Cerebellar cortex (tissue), 1 donor: ENCODE measurements around the gene ADAMTS4.

Experiments used
- DNase-seq: peaks from one replicate; pipeline ENCODE4 v3.0.0-alpha.2; 2015; ENCODE audit warnings: low spot score

ADAMTS4 gene

GRCh38 chr1:161219078-161219892, 20.4 kb upstream of the ADAMTS4 start:
- no peak for DNase-seq

DNA sequence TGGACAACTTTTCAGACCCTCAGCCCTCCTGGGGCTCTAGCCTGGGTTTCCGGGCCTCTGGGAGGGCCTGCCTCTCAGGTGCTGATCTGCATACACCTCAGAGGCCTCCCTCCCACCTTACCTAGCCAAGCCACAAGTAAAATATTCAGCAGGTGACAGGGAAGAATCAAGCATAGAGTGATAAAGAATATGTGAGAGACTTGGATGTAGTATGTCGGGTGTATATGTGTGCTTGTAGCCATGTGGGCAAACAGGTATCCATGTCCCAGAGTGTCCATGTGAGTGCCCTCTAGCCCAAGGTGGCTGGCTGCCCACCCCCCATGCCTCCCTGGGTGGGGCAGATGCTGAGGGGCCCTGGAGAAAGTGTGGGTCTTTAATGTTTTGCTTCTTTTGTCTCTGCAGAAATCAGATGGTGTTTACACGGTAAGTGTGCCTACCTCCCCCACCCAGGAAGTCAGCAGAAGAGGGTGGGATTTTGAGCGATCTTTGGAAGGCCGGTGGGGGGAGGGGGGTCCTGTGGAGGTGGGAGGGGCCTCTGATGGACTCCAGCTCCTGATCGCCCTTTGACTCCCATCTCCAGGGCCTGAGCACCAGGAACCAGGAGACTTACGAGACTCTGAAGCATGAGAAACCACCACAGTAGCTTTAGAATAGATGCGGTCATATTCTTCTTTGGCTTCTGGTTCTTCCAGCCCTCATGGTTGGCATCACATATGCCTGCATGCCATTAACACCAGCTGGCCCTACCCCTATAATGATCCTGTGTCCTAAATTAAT, 19.6 kb upstream of the ADAMTS4 start:
- no peak for DNase-seq

DNA sequence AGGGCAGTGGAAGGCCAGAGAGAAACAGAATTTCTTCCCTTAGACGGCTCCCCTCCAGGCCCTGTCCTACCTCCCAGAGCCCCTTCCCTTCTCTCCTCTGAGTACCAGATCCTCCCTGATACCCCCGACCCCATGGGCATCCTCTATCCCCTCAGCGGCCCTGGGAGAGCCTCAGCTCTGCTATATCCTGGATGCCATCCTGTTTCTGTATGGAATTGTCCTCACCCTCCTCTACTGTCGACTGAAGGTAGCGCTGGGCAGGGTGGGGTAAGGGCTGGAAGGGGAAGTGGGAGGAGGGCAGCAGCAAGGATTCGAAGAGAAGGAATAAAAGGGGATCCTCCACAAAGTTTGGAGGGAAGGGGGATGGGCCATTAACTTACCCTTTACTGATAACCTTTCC, 19.0 kb upstream of the ADAMTS4 start:
- no peak for DNase-seq

GRCh38 chr1:161216945-161217712, 18.3 kb upstream of the ADAMTS4 start:
- no peak for DNase-seq

GRCh38 chr1:161215076-161215475, 16.2 kb upstream of the ADAMTS4 start, which contains the start of gene FCER1G:
FCER1G (plus strand) TSS chr1:161215295; CDS start chr1:161215322, 27 bp downstream.
- DNase-seq: no peak

DNA sequence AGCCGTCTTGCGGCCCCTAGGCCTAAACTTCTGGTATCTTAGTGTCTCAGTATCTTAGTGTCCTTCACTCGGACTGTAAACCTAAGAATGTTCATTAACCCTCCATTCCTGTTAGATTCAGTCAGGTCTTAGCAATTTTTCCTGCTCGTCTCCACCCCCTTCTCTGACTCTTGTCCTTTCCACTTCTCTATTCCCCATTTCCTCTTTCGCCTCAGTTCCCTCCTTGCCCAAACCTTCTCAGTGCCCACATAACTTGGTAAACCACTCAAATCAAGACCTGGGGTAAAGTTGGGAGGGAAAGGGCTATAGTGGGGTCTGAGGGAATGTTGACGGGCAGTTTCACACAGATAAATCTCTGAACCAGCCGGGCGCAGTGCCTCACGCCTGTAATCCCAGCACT, 15.5 kb upstream of the ADAMTS4 start:
- DNase-seq: no peak

- peak; percentile 82 for DNase-seq
These were observed 11.0 kb upstream of the ADAMTS4 start for GRCh38 chr1:161209790-161210409.

DNA sequence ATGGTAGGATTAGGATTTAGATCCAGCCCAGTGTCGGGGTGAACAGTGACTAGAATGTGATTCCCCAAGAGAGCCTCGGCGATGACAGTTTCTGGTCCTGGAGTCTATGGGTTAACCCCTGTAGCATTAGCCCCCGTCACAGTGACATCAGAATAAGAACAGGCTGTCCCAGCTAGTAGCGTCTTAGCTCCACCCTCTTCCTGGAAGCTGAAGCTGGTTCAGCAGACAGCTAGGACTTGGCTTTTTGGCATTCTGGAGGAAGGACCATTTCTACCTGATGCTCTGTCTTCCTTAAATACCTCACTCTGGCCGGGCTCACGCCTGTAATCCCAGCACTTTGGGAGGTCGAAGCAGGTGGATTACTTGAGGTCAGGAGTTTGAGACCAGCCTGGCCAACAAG, 8.3 kb upstream of the ADAMTS4 start:
- no peak for DNase-seq

- no peak for DNase-seq
These were observed 7.7 kb upstream of the ADAMTS4 start for GRCh38 chr1:161206411-161207140.

- DNase-seq: peak; percentile 100
These were observed 3.2 kb upstream of the ADAMTS4 start, which contains the start of gene NDUFS2 for GRCh38 chr1:161201836-161202712. NDUFS2 (plus strand) TSS chr1:161202367; CDS start chr1:161202386, 19 bp downstream.

- DNase-seq: no peak
These were observed 2.4 kb upstream of the ADAMTS4 start for GRCh38 chr1:161200992-161201835.

GRCh38 chr1:161200421-161200991, 1.7 kb upstream of the ADAMTS4 start:
- DNase-seq: no peak

DNA sequence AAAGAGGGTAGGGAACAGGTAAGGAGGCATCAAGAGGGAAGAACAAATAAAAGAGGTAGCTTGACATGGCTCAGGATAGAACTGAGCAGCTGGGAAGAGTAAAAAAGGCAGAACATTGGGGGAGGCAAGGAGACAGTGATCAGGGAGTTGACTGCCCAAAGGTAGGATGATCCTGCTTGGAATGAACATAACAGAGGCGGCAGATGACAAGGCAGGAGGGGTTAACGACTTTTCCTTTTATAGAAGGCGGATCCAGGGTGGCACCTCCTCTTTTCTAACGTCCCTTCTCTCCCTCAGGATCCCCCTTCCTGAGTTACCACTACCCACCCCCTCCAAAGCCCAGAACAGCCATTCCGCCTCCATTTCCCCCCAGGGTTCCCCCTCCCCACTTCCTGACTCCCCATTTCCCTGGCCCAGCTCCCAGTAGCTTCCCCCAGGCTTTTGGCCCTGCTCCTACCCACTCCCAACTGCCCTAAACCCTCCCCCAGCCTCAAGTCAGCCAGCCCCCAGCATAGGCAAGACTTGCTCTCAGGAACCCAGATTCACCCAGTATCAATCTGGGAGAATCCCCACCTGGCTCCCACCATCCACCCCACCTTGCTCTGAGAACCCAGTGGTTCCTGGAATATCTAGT, 769 bp upstream of the ADAMTS4 start:
- DNase-seq: no peak

DNA sequence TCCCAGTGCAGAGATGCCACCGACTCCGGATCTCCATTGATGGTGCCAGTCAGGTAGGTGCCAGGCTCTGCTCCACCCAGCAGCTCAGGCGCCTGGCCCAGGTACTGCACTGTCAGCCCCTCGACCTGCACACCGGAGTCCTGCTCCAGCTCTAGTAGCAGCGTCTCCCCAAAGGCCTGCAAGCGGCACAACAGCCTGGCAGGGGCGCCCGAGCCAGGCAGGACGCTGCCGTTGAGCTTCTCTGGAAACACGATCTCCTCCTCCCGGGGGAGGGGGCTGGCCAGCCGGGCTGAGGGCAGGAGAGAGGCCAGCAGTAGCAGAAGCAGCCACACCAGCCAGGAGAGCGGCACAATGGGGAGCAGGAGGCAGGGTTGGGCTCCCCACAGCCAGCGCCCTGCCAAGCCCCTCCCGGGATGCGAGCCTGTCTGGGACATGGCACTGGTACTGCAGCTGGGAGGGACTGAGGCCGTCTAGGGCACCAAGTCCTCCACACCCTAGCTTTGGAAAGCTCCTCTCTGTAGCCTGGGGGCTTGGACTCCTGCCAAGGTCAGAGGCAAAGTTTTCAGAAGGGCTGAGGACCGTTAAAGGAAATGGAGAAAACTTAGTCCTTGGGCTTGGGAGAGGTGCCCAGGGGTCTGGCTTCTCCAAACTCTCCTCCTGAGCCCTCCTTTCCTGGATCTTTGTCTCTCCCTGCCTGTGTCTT, 509 bp downstream of the ADAMTS4 start:
- DNase-seq: no peak

DNA sequence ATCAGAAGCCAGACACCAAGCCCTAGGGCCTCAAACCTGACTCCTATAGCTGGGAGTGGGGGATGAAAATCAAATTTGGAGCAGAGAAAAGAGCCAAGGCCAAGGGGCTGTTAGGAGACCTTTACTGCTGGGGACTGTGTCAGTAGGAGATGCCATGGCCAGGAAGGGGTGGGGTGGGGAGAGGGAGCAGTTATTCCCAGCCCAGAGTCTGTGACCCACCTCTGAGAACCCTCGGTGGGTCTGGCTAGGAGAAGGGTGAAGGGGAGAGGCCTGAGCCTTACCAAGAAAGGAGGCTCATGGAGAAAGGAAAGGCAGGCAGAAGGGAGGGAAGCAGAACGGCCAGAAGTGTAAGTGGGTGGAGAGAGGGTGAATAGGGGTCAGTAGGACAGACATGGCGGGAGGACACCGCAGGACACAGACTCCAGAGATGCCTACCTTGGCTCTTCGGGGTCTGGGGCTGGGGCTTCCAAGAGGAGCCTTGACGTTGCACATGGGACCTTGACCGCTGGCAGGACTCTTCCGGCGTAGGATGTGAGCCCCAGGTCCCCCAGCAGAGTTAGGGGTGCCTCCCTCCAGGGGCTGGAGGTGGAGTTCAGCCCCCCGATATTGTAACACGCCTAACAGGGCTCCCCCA, 1.2 kb downstream of the ADAMTS4 start:
- no peak for DNase-seq

DNA sequence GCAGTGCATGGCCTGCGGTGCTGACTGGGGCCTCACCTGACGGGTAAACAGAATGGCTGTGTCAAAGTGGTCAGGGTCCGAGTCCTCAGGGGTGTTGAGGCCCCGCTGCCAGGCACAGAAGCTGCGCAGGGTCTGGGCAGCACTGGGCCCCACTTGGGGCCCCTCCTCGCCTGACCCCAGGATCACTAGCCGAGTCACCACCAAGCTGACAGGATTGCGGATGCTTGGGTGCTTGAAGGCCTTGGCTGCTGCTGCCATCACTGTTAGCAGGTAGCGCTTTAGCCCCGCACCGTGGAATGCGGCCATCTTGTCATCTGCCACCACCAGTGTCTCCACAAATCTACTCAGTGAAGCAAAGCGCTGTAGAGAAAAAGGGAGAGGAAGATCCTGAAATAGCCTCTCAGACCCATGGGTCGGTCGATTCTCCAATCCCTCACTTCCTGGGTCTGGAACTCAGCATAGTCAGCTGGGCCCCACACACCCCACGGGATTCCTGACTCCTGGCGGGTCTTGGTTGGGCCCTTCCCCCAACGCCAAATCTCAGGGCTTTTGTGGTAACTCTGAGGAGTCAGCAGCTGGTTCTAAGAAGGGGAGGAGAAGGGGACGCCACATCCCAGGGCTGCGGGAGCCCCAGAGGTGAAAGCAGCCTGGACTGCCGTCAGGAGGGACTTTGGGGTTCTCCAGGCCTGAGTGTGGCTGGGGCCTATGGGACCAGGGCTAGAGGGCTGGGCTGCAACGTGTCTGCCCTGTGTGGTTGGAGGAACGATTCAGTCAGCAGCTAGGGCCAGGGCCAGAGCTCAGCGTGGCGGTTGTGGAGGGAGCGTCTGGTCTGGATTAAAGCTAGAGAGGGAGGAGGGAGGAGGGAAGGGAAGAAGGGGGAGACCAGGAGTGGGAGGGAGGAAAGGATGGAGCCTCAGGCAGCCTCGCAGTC, 2.1 kb downstream of the ADAMTS4 start:
- DNase-seq: no peak
